ENCODE measurements around the gene PCDH9. TPM values are rescaled to one million over a fixed set of nuclear protein-coding genes. Genes with fewer than 3 reads are reported as not detected.

PCDH9 gene
- polyA plus RNA-seq, 3 donors, result 0.03 TPM; not detected in 1

DNA sequence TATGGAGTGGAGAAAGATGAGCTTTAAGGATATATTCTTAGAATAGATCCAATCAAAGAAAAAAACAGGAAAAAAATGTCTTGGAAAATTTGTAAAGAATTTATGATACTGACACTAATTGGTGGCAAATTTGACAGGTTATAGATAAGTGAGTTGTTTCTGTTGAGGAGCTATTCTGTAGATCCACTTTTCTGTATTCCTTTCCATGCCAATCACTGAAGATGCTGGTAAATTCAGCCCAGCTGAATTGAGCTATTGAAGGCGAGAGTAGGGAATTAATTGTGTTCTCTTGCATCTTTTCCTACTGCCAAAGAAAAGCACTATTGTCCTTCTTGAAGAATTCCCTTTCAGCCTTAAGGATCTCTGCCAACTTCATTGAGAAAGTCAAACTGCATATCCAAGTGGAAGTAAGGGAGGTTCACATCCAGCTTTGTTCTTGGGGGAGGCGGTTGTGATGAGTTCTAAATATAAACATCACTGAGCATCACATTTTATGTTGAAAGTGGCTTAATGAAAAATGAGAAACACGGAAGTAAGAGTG, 113.1 kb downstream of the PCDH9 start:
- H3K4me3 Mint-ChIP-seq, result no peak overlapping the region
- no peak overlapping the region for H3K27ac ChIP-seq (ENCODE audit: low read depth in 1 of 2, low read length in 2 of 2)
- no peaks in the 10 kb centered on the region for H3K36me3 ChIP-seq (replicated peaks in 1 of 2; ENCODE audit: control insufficient read depth in 1 of 2, insufficient read depth in 2 of 2, low read length in 2 of 2)
- no peaks in the 10 kb centered on the region for H3K4me1 Mint-ChIP-seq
- H2AFZ ChIP-seq (ENCODE audit: insufficient read depth, low read depth, low read length, poor library complexity, severe bottlenecking), result no peak overlapping the region
- H3K27me3 ChIP-seq (ENCODE audit: control insufficient read depth in 2 of 2, insufficient read depth in 2 of 2, low read length in 2 of 2), result no peaks in the 10 kb centered on the region
- WGBS (ENCODE audit: insufficient coverage), result no CpG with 5 or more reads among the region's 3 CpGs
- intact Hi-C loops (cut with micrococcal nuclease), result no loop called here
- H3K4me2 ChIP-seq (replicated peaks; ENCODE audit: extremely low read depth, low read length, poor library complexity, severe bottlenecking), result no peak overlapping the region
- no peak overlapping the region for H3K9ac ChIP-seq (ENCODE audit: insufficient read depth, low read length, poor library complexity, severe bottlenecking)
- H3K27ac Mint-ChIP-seq, result no peak overlapping the region
- H3K36me3 Mint-ChIP-seq, result no peaks in the 10 kb centered on the region
- H3K4me3 ChIP-seq (replicated peaks in 1 of 3; ENCODE audit: low read depth in 2 of 3, low read length in 3 of 3), result no peak overlapping the region
- no peaks in the 10 kb centered on the region for H3K9me3 ChIP-seq (replicated peaks in 1 of 2; ENCODE audit: control insufficient read depth in 1 of 2, insufficient read depth in 1 of 2, low read length in 2 of 2)
- TF ChIP-seq CTCF (IDR thresholded peaks at IDR 0.05), result no peak
- H3K9me3 Mint-ChIP-seq, result peaks cover 0 to 5% (median 2%) of the 10 kb centered on the region in 7 donors
- H3K27me3 Mint-ChIP-seq (ENCODE audit: low read depth in 3 of 3), result no peaks in the 10 kb centered on the region
- H4K20me1 ChIP-seq (ENCODE audit: insufficient read depth, low read length), result no peaks in the 10 kb centered on the region
- H3K79me2 ChIP-seq (ENCODE audit: insufficient read depth, low read length), result no peaks in the 10 kb centered on the region
- no peaks in the 10 kb centered on the region for H3K4me1 ChIP-seq (ENCODE audit: control insufficient read depth in 1 of 2, insufficient read depth in 2 of 2, low read length in 2 of 2)
- no peak for DNase-seq

DNA sequence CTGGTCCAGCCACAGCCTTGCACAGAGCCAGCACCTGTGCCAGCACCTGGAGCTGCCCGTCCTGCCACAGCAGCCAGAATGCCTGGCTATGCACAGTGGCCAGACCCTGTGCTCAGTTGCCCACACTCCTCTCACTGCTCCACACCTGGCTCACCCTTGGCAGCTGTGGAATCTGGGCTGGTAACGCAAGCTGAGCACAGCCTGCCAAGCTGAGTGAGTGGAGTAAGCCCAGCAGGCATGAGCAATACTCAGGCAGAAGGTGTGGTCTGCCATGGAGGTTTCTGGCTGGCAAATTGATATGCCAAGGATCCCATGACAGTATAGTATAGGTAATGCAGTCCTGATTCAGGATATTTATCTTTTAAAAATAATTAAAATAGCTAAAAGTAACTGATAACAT, 122.2 kb downstream of the PCDH9 start:
- Mint-ChIP-seq H3K27ac (no peak overlapping the region), H3K9me3 (peaks cover 0 to 12% (median 8%) of the 10 kb centered on the region in 7 donors), H3K4me1 (peaks cover 3% of the 10 kb centered on the region), H3K4me3 (no peak overlapping the region), H3K27me3 (ENCODE audit: low read depth in 3 of 3) (peaks cover 0 to 1% (median 0%) of the 10 kb centered on the region in 3 donors), H3K36me3 (no peaks in the 10 kb centered on the region)
- Histone ChIP-seq H4K20me1 (ENCODE audit: insufficient read depth, low read length) (no peaks in the 10 kb centered on the region), H3K4me1 (ENCODE audit: control insufficient read depth in 1 of 2, insufficient read depth in 2 of 2, low read length in 2 of 2) (no peaks in the 10 kb centered on the region), H3K27me3 (ENCODE audit: control insufficient read depth in 2 of 2, insufficient read depth in 2 of 2, low read length in 2 of 2) (no peaks in the 10 kb centered on the region), H2AFZ (ENCODE audit: insufficient read depth, low read depth, low read length, poor library complexity, severe bottlenecking) (no peak overlapping the region), H3K9ac (ENCODE audit: insufficient read depth, low read length, poor library complexity, severe bottlenecking) (no peak overlapping the region), H3K9me3 (replicated peaks in 1 of 2; ENCODE audit: control insufficient read depth in 1 of 2, insufficient read depth in 1 of 2, low read length in 2 of 2) (peaks cover 0 to 18% of the 10 kb centered on the region in 2 donors), H3K36me3 (replicated peaks in 1 of 2; ENCODE audit: control insufficient read depth in 1 of 2, insufficient read depth in 2 of 2, low read length in 2 of 2) (no peaks in the 10 kb centered on the region), H3K4me2 (replicated peaks; ENCODE audit: extremely low read depth, low read length, poor library complexity, severe bottlenecking) (no peak overlapping the region), H3K27ac (ENCODE audit: low read depth in 1 of 2, low read length in 2 of 2) (no peak overlapping the region), H3K79me2 (ENCODE audit: insufficient read depth, low read length) (no peaks in the 10 kb centered on the region), H3K4me3 (replicated peaks in 1 of 3; ENCODE audit: low read depth in 2 of 3, low read length in 3 of 3) (no peak overlapping the region)
- intact Hi-C loops (cut with micrococcal nuclease), result no loop called here
- TF ChIP-seq CTCF (IDR thresholded peaks at IDR 0.05), result no peak
- 92% methylated on average over 2 of the region's 2 CpGs for WGBS (ENCODE audit: insufficient coverage)
- no peak for DNase-seq
